ENCODE measurements around the gene IQSEC3. TPM values are rescaled to one million over a fixed set of nuclear protein-coding genes. Genes with fewer than 3 reads are reported as not detected.

The IQSEC3 gene
- total RNA-seq, 1 experiment from 2014 or later, result 0.55 TPM

DNA sequence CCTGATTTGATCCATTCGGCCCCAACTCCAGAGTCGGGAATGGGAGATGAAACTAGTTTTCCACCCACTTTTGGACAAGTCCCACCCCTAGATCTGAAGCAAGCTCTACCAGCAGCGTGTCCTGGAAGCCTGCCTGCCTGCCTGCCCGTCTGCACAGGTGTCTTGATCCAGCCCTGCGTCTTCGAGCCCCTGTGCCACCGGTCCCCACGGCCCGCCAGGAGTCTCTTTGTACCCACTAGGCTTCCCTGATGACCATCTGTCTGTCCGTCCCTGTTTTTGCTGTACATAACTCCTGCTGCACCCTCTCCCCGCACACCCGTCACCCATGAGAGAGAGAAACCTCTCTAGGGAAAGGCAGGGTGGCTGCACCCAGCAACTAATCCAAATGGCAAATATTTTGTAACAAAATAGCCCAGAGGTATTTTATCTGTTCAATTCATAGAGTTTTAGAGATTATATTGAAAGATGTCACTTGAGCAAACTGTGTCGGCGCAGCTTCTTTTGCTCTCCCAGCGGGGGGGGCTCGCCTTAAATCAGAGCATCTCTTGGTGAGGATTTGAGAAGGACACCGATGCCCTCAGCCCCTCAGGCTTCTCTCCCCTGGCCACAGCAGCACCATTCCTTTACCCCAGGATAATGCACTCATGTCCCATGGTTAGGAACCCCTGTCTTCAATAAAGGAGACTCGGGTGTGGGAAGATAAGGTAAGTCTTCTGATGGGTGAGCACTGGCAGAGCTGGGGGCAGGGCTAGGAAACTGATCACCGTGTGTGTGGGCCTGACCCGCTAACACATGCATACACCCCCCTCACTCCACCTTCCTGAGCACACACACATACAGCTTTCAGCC is 111.6 kb downstream of the IQSEC3 start:
- H2BK12ac ChIP-seq (ENCODE audit: insufficient read length, low read depth, low read length), result no peak overlapping the region
- no peaks in the 10 kb centered on the region for H3K9me3 ChIP-seq (ENCODE audit: control insufficient read depth, low read depth, low read length)
- H2AK5ac ChIP-seq (ENCODE audit: insufficient read length, low read length), result no peak overlapping the region
- Mint-ChIP-seq H3K36me3 (ENCODE audit: insufficient read depth in 1 of 3, low read depth in 3 of 3) (no peaks in the 10 kb centered on the region; a peak in 1 of 7 replicates), H3K27ac (peak overlapping the region in 1 of 3 experiments; percentile 29; a peak in 2 of 7 replicates), H3K9me3 (no peaks in the 10 kb centered on the region), H3K4me1 (peaks cover 19 to 43% of the 10 kb centered on the region in 2 experiments), H3K27me3 (ENCODE audit: low read depth) (peaks cover 4% of the 10 kb centered on the region), H3K4me3 (0 out of 5 replicates have a peak overlapping the region, but pooled peaks of 1 of the 2 experiments have one; percentile 8)
- no peak overlapping the region for H2AFZ ChIP-seq (ENCODE audit: low read length)
- no peak overlapping the region for H3K23ac ChIP-seq (ENCODE audit: insufficient read length, low read depth, low read length)
- no peaks in the 10 kb centered on the region for H3K27me3 ChIP-seq (ENCODE audit: insufficient read depth, low read length)
- H3K14ac ChIP-seq (ENCODE audit: insufficient read depth, low read length), result no peak overlapping the region; the same call in 1 of the 2 replicates
- DNase-seq, result no peak
- peaks cover 4% of the 10 kb centered on the region; the same call in 1 of the 2 replicates for H3K4me1 ChIP-seq (ENCODE audit: insufficient read depth, low read length)
- no peak overlapping the region for H3K27ac ChIP-seq (ENCODE audit: insufficient read length, low read depth, low read length)
- H3K18ac ChIP-seq (ENCODE audit: insufficient read length, low read depth, low read length), result no peak overlapping the region
- H4K8ac ChIP-seq (replicated peaks; ENCODE audit: insufficient read length, low read depth, low read length), result peak overlapping the region; percentile 39
- no peaks in the 10 kb centered on the region for H4K20me1 ChIP-seq (ENCODE audit: control insufficient read depth, insufficient read depth, insufficient read length)
- H2BK15ac ChIP-seq (ENCODE audit: low read depth, low read length), result no peak overlapping the region
- H3K4ac ChIP-seq (ENCODE audit: low read depth, low read length), result no peak overlapping the region
- no peaks in the 10 kb centered on the region for H3K79me1 ChIP-seq (ENCODE audit: insufficient read depth, low read depth, low read length, poor library complexity, severe bottlenecking)
- H4K91ac ChIP-seq (ENCODE audit: insufficient read length, low read depth, low read length), result no peak overlapping the region
- no peak overlapping the region for H3K9ac ChIP-seq (ENCODE audit: extremely low read depth, insufficient read length, low read length)
- no peak overlapping the region for H2BK120ac ChIP-seq (ENCODE audit: low read depth, low read length, poor library complexity, severe bottlenecking)
- H4K5ac ChIP-seq (ENCODE audit: insufficient read length, low read depth, low read length), result no peak overlapping the region
- H3K79me2 ChIP-seq (ENCODE audit: insufficient read depth, low read length), result no peaks in the 10 kb centered on the region
- H3K4me2 ChIP-seq (ENCODE audit: insufficient read depth, insufficient read length, low read length), result no peak overlapping the region
- H2BK20ac ChIP-seq (ENCODE audit: low read depth, low read length, poor library complexity, severe bottlenecking), result no peak overlapping the region
- no peak overlapping the region for H3T11ph ChIP-seq (ENCODE audit: low read length)
- WGBS (ENCODE audit: extremely low coverage, insufficient read length, low lambda C conversion rate), result no CpG with 5 or more reads among the region's 20 CpGs
- H3K23me2 ChIP-seq (ENCODE audit: insufficient read length, low read depth, low read length, poor library complexity, severe bottlenecking), result no peaks in the 10 kb centered on the region
- H3K56ac ChIP-seq (ENCODE audit: insufficient read length, low read depth, low read length), result no peak overlapping the region
- TF ChIP-seq, protein P1, sequence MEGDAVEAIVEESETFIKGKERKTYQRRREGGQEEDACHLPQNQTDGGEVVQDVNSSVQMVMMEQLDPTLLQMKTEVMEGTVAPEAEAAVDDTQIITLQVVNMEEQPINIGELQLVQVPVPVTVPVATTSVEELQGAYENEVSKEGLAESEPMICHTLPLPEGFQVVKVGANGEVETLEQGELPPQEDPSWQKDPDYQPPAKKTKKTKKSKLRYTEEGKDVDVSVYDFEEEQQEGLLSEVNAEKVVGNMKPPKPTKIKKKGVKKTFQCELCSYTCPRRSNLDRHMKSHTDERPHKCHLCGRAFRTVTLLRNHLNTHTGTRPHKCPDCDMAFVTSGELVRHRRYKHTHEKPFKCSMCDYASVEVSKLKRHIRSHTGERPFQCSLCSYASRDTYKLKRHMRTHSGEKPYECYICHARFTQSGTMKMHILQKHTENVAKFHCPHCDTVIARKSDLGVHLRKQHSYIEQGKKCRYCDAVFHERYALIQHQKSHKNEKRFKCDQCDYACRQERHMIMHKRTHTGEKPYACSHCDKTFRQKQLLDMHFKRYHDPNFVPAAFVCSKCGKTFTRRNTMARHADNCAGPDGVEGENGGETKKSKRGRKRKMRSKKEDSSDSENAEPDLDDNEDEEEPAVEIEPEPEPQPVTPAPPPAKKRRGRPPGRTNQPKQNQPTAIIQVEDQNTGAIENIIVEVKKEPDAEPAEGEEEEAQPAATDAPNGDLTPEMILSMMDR (conservative IDR thresholded peaks at IDR 0.05), result no peak
- no peak overlapping the region for H2BK5ac ChIP-seq (ENCODE audit: insufficient read length, low read length)

All from H9 (cell line).